Measurements from ENCODE around the gene MEX3A. TPM values are rescaled to one million over a fixed set of nuclear protein-coding genes. Genes with fewer than 3 reads are reported as not detected.

Gene MEX3A
- total and polyA plus RNA-seq, 4 donors, result 0.26 to 8.1 (median 1.1) TPM

GRCh38 chr1:156052862-156053767, 29.1 kb downstream of the MEX3A start:
- Histone ChIP-seq H3K9me3 (ENCODE audit: control insufficient read depth in 4 of 4, insufficient read depth in 3 of 4, low read length in 3 of 4) (no peaks in the 10 kb centered on the region), H3K36me3 (ENCODE audit: control insufficient read depth in 4 of 4, insufficient read depth in 4 of 4, low read length in 4 of 4) (peaks cover 3 to 16% (median 7%) of the 10 kb centered on the region in 4 donors), H3K27me3 (ENCODE audit: control insufficient read depth in 3 of 3, insufficient read depth in 3 of 3, low read length in 2 of 3) (no peaks in the 10 kb centered on the region), H3K4me3 (peak overlapping the region; percentile 86), H3K4me1 (ENCODE audit: control insufficient read depth in 5 of 5, insufficient read depth in 5 of 5, low read length in 5 of 5) (peaks cover 4 to 8% (median 7%) of the 10 kb centered on the region in 5 donors), H3K9ac (ENCODE audit: insufficient read depth in 1 of 2, low read length in 2 of 2) (peak overlapping the region in 1 of 2 donors; percentile 71), H3K27ac (ENCODE audit: low read depth in 1 of 2, low read length in 1 of 2) (peak overlapping the region; percentile 62 to 64)
- ATAC-seq (ENCODE audit: insufficient read depth, low FRiP score) (no peak), DNase-seq (peak; percentile 74 to 82 (median 77))
- no peak for TF ChIP-seq CTCF (IDR thresholded peaks at IDR 0.05; ENCODE audit: control extremely low read depth, extremely low read depth)
- 1% methylated on average over 40 to 59 of the region's 63 CpGs for WGBS, 2 donors

DNA sequence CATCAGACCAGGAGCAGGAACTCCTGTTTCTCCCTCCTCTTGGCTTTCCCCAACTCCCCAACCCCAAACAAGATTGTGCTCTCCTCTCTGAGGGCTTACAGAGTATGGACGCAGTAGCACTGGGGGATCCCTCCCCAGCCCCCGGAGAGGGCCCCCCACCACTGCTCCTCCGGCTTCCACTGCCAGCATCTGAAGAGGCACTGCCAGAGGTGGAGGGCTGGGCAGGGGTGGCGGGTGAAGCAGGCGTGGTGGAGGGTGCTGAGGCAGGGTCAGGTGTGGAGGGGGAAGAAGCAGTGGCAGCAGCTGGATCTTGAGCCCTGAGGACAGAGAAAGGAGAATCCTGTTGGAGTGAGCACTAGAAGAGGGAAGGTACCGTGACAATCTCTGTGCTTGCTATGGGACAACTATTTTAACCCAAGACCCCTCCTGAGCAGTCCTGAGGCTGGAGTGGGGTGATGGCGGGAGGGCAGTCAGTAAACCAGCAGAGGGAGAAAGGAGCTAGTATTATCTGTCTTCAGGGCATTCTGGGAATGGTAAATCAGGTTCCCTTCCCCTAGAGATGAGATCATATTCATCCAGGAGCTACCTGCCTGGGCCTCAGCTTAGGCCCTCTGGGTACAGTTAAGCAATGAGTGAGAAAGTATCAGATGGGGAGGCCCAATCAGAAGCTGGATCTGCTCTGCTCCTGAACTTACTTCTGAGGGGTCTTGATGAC, 31.1 kb downstream of the MEX3A start:
- Histone ChIP-seq H3K4me3 (no peak overlapping the region), H3K27ac (ENCODE audit: low read depth in 1 of 2, low read length in 1 of 2) (no peak overlapping the region), H3K36me3 (ENCODE audit: control insufficient read depth in 4 of 4, insufficient read depth in 4 of 4, low read length in 4 of 4) (peaks cover 3 to 18% (median 7%) of the 10 kb centered on the region in 4 donors), H3K9me3 (ENCODE audit: control insufficient read depth in 4 of 4, insufficient read depth in 3 of 4, low read length in 3 of 4) (no peaks in the 10 kb centered on the region), H3K4me1 (ENCODE audit: control insufficient read depth in 5 of 5, insufficient read depth in 5 of 5, low read length in 5 of 5) (peaks cover 4 to 8% (median 7%) of the 10 kb centered on the region in 5 donors), H3K9ac (ENCODE audit: insufficient read depth in 1 of 2, low read length in 2 of 2) (no peak overlapping the region), H3K27me3 (ENCODE audit: control insufficient read depth in 3 of 3, insufficient read depth in 3 of 3, low read length in 2 of 3) (no peaks in the 10 kb centered on the region)
- ATAC-seq (ENCODE audit: insufficient read depth, low FRiP score), result no peak
- no peak for TF ChIP-seq CTCF (IDR thresholded peaks at IDR 0.05; ENCODE audit: control extremely low read depth, extremely low read depth)
- no peak for DNase-seq
- WGBS, 2 donors, result 93 to 94% methylated on average over 5 to 7 of the region's 7 CpGs

DNA sequence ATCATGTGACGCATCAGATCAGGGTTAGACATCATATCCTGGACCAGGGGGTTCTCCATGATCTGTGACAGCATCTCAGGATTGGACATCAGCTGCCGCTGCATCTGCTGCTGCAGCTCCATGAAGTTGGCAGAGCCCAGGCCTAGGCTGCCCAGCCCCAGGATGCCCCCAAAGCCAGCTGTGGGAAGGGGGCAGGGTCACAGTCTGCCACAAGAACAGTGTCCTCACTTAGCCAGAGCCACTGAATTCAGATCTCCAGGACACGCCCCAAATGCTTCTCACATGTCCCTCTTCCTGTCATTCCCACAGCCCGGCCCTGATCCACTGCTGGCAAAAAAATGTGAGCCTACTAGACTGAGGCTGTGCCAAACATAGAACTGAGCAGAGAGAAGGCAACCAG, 31.9 kb downstream of the MEX3A start:
- 76 to 87% methylated on average over 4 of the region's 4 CpGs for WGBS, 2 donors
- Histone ChIP-seq H3K9ac (ENCODE audit: insufficient read depth in 1 of 2, low read length in 2 of 2) (no peak overlapping the region), H3K4me1 (ENCODE audit: control insufficient read depth in 5 of 5, insufficient read depth in 5 of 5, low read length in 5 of 5) (peaks cover under 1 to 6% (median 5%) of the 10 kb centered on the region in 5 donors), H3K27ac (ENCODE audit: low read depth in 1 of 2, low read length in 1 of 2) (no peak overlapping the region), H3K4me3 (no peak overlapping the region), H3K9me3 (ENCODE audit: control insufficient read depth in 4 of 4, insufficient read depth in 3 of 4, low read length in 3 of 4) (no peaks in the 10 kb centered on the region), H3K27me3 (ENCODE audit: control insufficient read depth in 3 of 3, insufficient read depth in 3 of 3, low read length in 2 of 3) (no peaks in the 10 kb centered on the region), H3K36me3 (ENCODE audit: control insufficient read depth in 4 of 4, insufficient read depth in 4 of 4, low read length in 4 of 4) (peaks cover 3 to 18% (median 9%) of the 10 kb centered on the region in 4 donors)
- TF ChIP-seq CTCF (IDR thresholded peaks at IDR 0.05; ENCODE audit: control extremely low read depth, extremely low read depth), result no peak
- DNase-seq, result no peak
- no peak for ATAC-seq (ENCODE audit: insufficient read depth, low FRiP score)
